VCaP (cell line): ENCODE measurements around the gene TNFRSF18.

Experiments used
- H3K27ac ChIP-seq: fragments of 450-650 bp; 2 replicates; pipeline ENCODE4 v1.5.1; 2017
- CTCF ChIP-seq: fragments of 450-650 bp; conservative IDR thresholded peaks from 2 replicates; pipeline ENCODE4 v1.5.1; 2017; ENCODE audit warnings: mild to moderate bottlenecking, moderate library complexity

Gene TNFRSF18

DNA sequence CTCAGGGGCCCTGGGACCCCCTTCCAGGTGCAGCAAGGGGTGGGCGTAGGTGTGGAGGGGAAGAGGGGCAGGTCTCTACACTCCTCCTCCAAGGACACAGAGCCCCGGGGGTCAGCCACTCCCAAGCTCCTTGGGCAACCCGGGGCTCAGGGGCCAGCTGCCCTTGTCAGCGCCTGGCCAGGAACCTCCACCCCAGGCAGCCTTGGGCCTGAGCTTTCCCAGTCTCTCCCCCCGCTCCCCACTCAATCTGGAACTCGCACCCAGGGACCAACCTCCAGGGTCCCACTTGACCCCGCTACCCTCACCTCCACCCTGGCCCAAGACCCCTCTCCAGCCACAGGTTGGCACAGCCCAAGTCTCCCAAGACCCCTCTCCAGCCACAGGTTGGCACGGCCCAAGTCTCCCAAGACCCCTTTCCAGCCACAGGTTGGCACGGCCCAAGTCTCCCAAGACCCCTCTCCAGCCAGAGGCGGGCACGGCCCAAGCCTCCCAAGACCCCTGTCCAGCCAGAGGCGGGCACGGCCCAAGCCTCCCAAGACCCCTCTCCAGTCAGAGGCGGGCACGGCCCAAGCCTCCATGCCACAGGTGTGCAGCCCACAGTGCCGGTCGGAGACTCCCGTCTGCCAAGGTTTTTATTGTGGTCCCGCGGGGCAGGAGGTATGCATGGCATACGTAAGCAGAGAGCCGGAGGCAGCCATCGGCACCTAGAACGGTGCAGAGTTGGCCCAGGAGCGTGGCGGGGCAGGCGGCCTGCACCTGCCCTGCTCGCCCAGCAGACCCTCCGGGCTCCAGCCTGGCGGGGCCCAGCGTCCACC lies 4.5 kb upstream of the TNFRSF18 start:
- H3K27ac ChIP-seq, result no peak overlapping the region
- TF ChIP-seq CTCF, result no peak

GRCh38 chr1:1208713-1209433 lies 2.5 kb upstream of the TNFRSF18 start:
- H3K27ac ChIP-seq, result no peak overlapping the region

DNA sequence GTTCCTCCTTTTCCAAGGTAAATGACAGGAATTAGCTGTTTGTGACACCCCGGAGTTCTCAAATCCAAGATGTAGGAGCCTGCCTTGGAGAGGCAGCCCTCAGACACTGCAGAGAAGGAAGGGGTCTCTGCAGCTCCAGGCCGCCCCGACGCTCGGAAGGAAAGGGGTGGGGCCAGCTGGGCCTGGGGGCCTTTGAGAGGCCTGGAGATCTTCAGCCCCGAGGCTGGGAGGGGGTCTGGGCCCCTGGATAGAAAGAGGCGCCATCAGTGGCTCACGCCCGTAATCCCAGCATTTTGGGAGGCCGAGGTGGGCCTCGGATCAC lies 1.1 kb upstream of the TNFRSF18 start:
- no peak overlapping the region for H3K27ac ChIP-seq
- TF ChIP-seq CTCF, result no peak

More at GRCh38 chr1:1208713-1209433, 2.5 kb upstream of the TNFRSF18 start:
- no peak for TF ChIP-seq CTCF

GRCh38 chr1:1206966-1207531 lies 657 bp upstream of the TNFRSF18 start:
- H3K27ac ChIP-seq, result peak overlapping the region; percentile 65; the same call in 1 of the 2 replicates
- peak; percentile 32 for TF ChIP-seq CTCF

- no peak for TF ChIP-seq CTCF
Measured at GRCh38 chr1:1205769-1206375, 520 bp downstream of the TNFRSF18 start.

DNA sequence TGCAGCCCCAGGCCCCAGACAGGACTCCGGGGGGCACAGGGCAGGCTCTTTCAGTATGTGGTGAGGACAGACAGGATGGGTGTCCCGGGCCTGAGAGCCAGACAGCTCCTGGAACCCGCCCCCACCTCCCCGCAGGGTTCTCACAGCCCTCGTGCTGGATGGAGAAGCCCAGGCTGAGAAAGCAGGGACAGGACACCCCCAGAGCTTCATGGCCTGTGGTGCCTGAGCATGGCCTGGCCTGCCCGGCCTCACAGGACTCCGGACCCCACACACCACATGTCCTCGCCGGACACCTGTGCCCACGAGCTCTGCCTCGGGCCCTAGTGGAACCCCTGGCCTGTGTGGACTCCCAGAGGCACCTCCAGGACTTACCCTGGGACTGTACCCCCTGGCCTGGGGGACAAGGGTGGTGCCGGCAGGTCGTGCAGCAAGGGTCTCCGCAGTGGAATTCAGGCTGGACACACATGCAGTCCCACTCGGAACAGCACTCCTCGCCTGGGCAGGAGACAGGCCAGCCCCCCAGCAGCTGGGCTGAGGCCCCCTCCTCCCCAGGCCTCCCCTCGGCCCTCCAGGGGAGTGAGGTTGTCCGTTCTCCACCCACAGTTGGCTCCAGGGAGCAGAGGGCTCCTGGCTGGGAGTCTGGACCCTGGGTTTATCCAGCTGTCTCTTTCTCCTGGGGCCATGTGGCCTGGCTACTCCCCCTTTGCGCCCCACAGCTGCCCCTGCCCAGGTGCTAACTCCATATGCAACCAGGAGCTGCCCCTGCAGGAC lies 1.2 kb downstream of the TNFRSF18 start:
- no peak overlapping the region; the same call in 1 of the 2 replicates for H3K27ac ChIP-seq

More at GRCh38 chr1:1205769-1206375, 520 bp downstream of the TNFRSF18 start:
- peak overlapping the region; percentile 65; the same call in 1 of the 2 replicates for H3K27ac ChIP-seq

More for the DNA sequence above, 1.2 kb downstream of the TNFRSF18 start:
- no peak for TF ChIP-seq CTCF
